Activated naive CD4-positive, alpha-beta T cell treated with anti-CD3 and anti-CD28 coated beads, Interleukin-2, amount 50 U/mL, for 24 hours (primary cell): ENCODE results near the gene GALNT6.
"Not testable (repeated sequence)": the region's sequence is repeated elsewhere in the genome, so short reads cannot be mapped to it uniquely, and the experiment has no call there.

Experiments used
- H3K27ac Mint-ChIP-seq: one replicate; pipeline ENCODE4 v1.8.0; 2021; ENCODE audit warnings: mild to moderate bottlenecking, mixed read lengths
- H3K27me3 Mint-ChIP-seq: one replicate; pipeline ENCODE4 v1.8.0; 2021; ENCODE audit warnings: mixed read lengths
- H3K36me3 Mint-ChIP-seq: one replicate; pipeline ENCODE4 v1.8.0; 2021; ENCODE audit warnings: mixed read lengths
- H3K4me1 Mint-ChIP-seq: one replicate; pipeline ENCODE4 v1.8.0; 2021; ENCODE audit warnings: mixed read lengths
- H3K4me3 Mint-ChIP-seq: one replicate; pipeline ENCODE4 v1.8.0; 2021; ENCODE audit warnings: mild to moderate bottlenecking, mixed read lengths
- H3K9me3 Mint-ChIP-seq: one replicate; pipeline ENCODE4 v1.8.0; 2021; ENCODE audit warnings: mixed read lengths

Gene GALNT6

DNA sequence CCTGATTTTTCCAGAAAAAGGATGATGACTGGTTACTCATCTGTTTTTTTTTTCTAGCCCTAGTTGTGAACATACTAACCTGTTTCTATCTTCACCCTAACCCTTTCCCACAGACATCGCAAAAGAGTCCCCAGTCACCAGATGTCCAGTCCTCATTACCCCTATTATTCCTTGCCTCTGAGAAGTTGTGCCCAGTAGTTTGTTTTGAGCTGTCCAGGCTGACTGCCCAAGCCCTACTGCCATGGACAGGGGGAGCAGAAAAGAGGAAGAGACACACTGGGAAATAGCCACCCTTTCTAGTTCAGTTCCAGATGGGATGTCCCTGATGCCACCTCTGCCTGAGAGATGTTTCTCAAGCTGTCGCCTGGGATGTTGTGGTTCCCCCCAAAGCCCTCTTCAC is 30.9 kb downstream of the GALNT6 start:
- Mint-ChIP-seq H3K4me3 (no peak overlapping the region), H3K27me3 (no peaks in the 10 kb centered on the region), H3K9me3 (no peaks in the 10 kb centered on the region), H3K36me3 (peaks cover 16% of the 10 kb centered on the region), H3K4me1 (peaks cover 4% of the 10 kb centered on the region), H3K27ac (no peak overlapping the region)

DNA sequence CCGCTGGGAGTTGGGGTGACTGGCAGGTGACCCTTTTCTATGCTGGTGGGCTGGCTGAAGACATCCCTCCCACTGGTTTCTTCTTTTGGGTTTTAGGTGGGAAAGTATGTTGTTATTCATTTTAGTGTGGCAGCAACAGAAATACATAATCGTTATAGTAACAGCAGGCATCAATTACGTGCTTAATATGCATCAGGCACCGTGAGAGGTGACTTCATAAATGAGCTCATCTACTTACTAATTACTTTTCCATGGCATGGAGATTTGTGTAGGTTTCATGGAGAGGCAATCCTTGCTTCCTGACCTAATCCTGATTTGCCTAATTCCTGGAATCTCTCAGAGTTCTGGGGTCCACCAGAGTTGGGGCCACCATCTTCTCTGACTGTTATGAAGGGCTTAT is 31.4 kb downstream of the GALNT6 start:
- H3K27ac Mint-ChIP-seq = no peak overlapping the region
- peaks cover 4% of the 10 kb centered on the region for H3K4me1 Mint-ChIP-seq
- no peaks in the 10 kb centered on the region for H3K9me3 Mint-ChIP-seq
- no peak overlapping the region for H3K4me3 Mint-ChIP-seq
- peaks cover 16% of the 10 kb centered on the region for H3K36me3 Mint-ChIP-seq
- no peaks in the 10 kb centered on the region for H3K27me3 Mint-ChIP-seq

DNA sequence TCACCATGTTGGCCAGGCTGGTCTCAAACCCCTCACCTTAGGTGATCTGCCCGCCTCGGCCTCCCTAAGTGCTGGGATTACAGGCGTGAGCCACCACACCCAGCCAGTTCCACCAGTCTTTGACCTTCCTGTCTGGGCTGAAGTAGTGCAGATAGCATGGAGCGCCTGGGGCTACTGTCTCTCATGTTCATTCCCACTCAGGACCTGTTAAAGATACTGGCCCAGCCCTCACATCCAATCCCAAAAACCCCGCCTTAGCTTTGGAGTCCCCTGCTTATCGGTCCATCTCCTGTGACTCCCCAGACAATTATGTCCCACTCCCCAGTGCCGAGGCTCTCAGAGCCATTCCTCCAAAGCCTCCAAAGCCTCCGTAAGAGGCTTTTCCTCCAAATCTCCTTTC is 32.7 kb downstream of the GALNT6 start:
- no peak overlapping the region for H3K27ac Mint-ChIP-seq
- H3K4me1 Mint-ChIP-seq = peaks cover 4% of the 10 kb centered on the region
- peaks cover 16% of the 10 kb centered on the region for H3K36me3 Mint-ChIP-seq
- H3K4me3 Mint-ChIP-seq = no peak overlapping the region
- H3K9me3 Mint-ChIP-seq = no peaks in the 10 kb centered on the region
- no peaks in the 10 kb centered on the region for H3K27me3 Mint-ChIP-seq

DNA sequence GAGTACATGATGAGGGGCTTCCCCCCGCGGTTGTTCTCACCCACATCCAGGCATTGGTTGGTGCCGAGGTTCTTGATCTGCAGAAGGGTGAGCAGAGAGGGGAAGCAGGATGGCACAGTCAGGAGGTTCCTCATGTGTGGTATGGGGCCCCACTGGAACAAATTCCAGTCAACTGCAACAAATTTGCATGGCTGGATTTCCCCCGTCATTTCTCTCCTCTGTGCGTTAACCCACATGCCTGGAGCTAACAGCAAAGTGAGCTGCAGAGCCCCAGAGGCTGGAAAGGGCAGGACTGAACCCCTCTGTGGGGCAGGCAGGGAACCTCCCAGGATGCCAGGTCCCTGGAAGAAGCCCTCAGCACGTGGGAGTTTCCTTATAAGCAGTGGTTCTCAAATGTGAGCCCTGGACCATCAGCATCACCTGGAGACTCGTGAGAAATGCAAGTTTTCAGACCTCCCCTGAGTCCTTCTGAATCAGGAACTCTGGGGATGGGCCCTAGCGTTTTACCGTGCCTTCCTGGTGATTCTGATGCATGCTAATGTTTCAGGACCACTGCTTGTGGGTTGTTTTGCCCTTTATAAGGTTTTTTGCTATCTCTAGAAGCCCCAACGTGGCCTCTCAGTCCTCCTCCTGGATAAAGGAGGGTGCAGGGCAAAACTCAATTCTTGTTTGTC is 33.7 kb downstream of the GALNT6 start:
- Mint-ChIP-seq H3K27me3 (no peaks in the 10 kb centered on the region), H3K9me3 (no peaks in the 10 kb centered on the region), H3K36me3 (peaks cover 14% of the 10 kb centered on the region), H3K4me1 (peaks cover 4% of the 10 kb centered on the region), H3K27ac (no peak overlapping the region), H3K4me3 (no peak overlapping the region)

DNA sequence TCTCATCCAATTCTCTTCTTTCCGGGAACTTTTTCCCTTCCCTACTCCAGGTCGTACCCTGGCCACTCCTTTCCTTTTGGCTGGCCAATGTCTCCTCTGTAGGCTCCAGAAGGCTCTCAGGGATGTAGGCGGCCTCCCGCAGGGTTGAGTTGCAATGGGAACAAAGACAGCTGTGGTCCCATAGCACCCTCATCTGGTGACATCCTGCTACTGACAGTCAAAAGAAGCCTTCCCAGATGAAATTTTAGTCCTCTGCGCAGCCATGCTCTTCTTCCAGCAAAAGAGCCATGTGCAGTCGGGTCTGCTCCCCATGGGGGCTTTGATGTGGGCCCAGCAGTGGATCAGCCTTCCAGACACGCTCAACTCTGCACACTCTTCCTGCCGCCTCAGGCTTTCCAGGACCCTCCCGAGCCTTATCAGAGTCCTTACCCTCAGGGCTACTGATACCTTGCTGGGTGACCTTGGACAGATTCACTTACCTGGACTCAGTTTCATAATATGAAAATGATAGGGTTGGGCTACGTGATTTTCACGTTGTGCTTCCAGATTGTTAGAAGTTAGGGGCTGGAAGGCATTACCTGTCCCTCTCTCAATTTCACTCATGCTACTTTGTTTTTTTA is 39.2 kb downstream of the GALNT6 start:
- H3K27ac Mint-ChIP-seq = peak overlapping the region; percentile 79
- H3K4me1 Mint-ChIP-seq = peaks cover 6% of the 10 kb centered on the region
- H3K36me3 Mint-ChIP-seq = peaks cover under 1% of the 10 kb centered on the region
- no peak overlapping the region for H3K4me3 Mint-ChIP-seq
- no peaks in the 10 kb centered on the region for H3K27me3 Mint-ChIP-seq
- no peaks in the 10 kb centered on the region for H3K9me3 Mint-ChIP-seq

DNA sequence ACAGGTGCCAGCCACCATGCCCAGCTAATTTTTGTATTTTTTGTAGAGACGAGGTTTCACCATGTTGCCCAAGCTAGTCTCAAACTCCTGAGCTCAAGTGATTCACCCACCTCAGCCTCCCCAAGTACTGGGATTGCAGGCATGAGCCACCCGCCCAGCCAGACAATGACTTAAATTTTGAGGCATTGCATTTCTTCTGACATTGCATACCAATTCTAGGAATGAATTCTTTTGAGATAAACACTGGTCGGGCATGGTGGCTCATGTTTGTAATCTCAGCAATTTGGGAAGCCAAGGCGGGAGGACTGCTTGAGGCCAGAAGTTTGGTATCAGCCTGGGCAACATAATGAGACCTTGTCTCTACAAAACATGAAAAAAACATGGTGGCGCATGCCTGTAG is 42.2 kb downstream of the GALNT6 start:
- Mint-ChIP-seq H3K27ac (no peak overlapping the region), H3K36me3 (no peaks in the 10 kb centered on the region), H3K9me3 (no peaks in the 10 kb centered on the region), H3K4me3 (no peak overlapping the region), H3K4me1 (peaks cover 4% of the 10 kb centered on the region), H3K27me3 (no peaks in the 10 kb centered on the region)

DNA sequence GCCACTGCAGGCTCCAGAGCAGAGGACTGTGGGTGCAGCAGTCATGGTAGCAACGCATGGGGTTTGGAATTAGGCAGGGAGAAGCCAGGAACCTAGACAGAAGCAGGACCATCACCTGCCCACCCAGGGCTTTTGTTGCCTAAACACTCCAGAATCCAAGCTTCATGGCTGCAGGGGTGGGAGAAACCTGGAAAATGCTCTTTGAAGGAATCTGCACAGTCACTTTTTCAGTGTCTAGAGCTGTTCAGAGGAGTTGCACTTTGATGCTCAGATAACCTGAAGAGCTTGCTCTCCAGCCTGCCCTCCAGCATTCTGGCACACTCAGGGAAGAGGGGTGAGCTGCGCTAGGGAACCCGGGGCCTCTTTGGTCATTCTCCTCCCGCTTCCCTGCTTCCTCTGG is 43.1 kb downstream of the GALNT6 start:
- Mint-ChIP-seq H3K27me3 (no peaks in the 10 kb centered on the region), H3K27ac (no peak overlapping the region), H3K36me3 (no peaks in the 10 kb centered on the region), H3K9me3 (no peaks in the 10 kb centered on the region), H3K4me3 (no peak overlapping the region), H3K4me1 (peaks cover 4% of the 10 kb centered on the region)

DNA sequence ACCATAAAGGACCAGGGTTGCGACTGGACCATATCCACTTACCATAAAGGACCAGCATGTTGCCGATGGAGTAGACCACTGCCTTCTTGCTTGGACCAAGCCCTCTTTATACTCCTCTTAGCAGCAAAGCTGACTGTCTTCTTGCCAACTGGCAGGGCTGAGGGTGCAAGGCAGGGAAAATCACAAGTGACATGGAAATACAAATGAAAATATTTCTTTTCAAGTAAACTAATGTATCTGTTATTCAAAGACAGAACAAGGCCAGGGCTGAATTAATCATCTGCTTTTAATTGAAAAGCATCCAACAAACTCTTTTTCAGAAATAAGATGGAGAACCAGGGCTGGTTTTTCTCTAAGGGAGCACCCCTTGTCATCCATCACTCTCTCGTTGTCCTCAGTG is 44.6 kb downstream of the GALNT6 start, which contains the start of gene CELA1:
Gene CELA1 (minus strand): TSS at position 99 of the 400 bp plus-strand sequence. CDS start 41 bp downstream, at position 58.
- Mint-ChIP-seq H3K27me3 (no peaks in the 10 kb centered on the region), H3K4me1 (peaks cover 4% of the 10 kb centered on the region), H3K27ac (peak within 1 kb of the TSS; percentile 74), H3K36me3 (no peaks in the 10 kb centered on the region), H3K9me3 (no peaks in the 10 kb centered on the region), H3K4me3 (no peak within 1 kb of the TSS)

DNA sequence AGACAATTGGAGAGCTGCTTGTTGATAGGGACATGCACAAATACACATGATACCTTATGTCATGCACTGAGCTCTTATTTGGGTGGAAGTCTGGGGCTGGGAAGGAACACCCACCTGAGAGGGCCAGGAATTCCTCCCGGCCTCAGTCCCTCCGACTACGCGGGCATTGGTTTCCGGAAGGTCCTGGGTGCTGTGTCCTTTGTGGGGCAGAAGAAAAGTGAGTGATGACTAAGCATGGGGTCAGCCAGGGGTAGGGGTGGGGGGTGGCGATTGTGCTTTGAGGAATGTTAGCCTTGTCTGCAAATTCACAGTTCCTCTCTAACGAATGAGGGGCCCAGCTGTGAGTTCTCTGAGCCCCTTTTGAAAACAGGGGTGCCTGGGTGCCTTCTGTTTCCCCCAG is 45.5 kb downstream of the GALNT6 start:
- Mint-ChIP-seq H3K4me3 (no peak overlapping the region), H3K27me3 (no peaks in the 10 kb centered on the region), H3K9me3 (no peaks in the 10 kb centered on the region), H3K4me1 (peaks cover 11% of the 10 kb centered on the region), H3K27ac (no peak overlapping the region), H3K36me3 (no peaks in the 10 kb centered on the region)

DNA sequence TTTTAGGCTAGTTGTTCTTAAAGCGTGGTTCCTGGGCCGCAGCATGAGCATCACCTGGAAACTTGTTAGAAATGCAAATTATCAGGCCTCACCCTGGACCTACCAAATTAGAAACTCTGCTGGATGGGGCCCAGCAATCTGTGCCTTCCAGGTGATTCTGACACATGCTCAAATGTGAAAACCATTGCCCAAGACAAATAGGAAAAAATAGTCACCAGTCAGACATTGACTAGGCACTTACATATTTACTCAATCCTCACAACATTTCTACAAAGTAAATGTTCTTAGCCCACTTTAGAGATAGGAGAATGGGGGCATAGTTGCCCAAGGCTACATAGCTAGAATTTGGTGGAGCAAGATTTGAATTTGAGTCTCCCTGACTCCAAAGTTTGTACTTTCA is 48.0 kb downstream of the GALNT6 start:
- H3K4me3 Mint-ChIP-seq = no peak overlapping the region
- peaks cover 19% of the 10 kb centered on the region for H3K4me1 Mint-ChIP-seq
- no peaks in the 10 kb centered on the region for H3K27me3 Mint-ChIP-seq
- no peaks in the 10 kb centered on the region for H3K9me3 Mint-ChIP-seq
- H3K36me3 Mint-ChIP-seq = no peaks in the 10 kb centered on the region
- no peak overlapping the region for H3K27ac Mint-ChIP-seq

DNA sequence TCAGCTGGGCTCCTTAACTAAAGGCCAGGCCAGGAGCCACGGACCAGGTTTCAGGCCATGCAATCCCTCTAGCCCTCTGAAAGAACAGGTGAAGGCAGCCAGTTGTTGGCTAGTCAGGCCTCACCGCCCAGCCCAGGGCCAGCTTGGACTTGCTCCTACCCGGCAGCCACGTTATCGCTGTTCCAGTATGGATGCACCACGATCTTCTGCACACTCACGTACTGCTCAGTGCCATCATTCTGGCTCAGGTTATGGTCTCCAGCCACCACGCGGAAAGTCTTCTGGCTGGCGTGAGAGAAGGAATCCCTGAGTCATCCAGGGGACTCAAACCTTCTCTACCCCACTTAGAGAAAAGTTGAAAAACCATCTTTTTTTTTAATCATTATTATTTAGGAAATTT is 48.8 kb downstream of the GALNT6 start:
- no peaks in the 10 kb centered on the region for H3K36me3 Mint-ChIP-seq
- no peaks in the 10 kb centered on the region for H3K27me3 Mint-ChIP-seq
- no peaks in the 10 kb centered on the region for H3K9me3 Mint-ChIP-seq
- peaks cover 19% of the 10 kb centered on the region for H3K4me1 Mint-ChIP-seq
- H3K4me3 Mint-ChIP-seq = no peak overlapping the region
- no peak overlapping the region for H3K27ac Mint-ChIP-seq

DNA sequence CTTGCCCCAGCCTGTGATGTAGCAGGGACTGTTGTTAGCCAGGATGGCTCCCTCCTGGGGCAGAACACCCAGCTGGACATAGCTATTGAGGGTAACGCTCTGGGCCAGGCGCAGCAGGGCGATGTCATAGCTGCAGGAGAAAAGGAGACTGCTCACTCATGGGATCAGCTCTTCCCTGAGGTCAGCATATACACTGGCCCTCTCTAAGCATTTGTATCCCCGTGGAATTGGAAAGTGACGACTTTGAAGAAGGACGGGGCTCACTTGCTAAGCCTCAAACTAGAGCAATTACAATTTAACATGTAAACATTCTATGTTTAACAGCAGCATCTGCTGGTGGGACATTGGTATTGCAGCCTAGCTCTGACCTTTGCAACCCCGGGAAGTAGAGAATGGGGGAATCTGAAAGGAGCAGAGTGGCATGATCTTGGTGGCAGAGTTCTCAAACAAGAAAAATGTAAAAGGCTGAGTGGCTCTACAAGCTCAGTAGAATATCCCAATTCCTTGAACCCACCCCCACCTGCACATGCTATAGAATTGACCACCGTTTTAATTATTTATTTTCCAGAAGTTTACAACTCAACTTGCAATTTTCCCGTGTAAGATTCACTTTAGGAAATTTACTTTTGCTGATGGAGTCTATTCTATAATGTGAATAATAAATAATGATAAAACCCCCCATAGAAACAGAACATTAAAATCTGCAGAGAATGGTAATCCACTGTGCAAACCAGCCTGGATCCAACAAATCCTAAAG is 49.8 kb downstream of the GALNT6 start:
- Mint-ChIP-seq H3K27ac (peak overlapping the region; percentile 31), H3K36me3 (no peaks in the 10 kb centered on the region), H3K4me1 (peaks cover 19% of the 10 kb centered on the region), H3K9me3 (no peaks in the 10 kb centered on the region), H3K4me3 (peak overlapping the region; percentile 47), H3K27me3 (no peaks in the 10 kb centered on the region)

DNA sequence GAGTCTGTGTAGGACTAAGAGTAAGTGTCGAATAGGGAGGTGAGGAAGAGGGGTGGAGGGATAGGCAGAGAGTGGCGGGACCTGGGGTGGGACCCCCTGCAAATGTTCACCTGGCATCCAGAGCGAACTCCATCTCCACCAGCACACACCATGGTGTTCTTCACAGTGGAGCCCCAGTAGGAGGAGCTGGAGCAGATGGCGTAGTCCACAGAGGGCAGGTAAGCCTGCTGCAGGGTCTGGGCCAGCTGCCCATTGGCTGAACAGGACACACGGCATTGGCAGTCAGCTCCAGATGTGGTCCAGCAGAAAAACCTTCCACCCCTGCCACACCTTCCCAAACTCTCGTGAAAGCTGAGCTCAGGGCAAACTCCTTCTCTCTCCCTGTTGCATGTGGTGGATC is 51.5 kb downstream of the GALNT6 start:
- no peaks in the 10 kb centered on the region for H3K9me3 Mint-ChIP-seq
- H3K4me1 Mint-ChIP-seq = peaks cover 22% of the 10 kb centered on the region
- no peak overlapping the region for H3K27ac Mint-ChIP-seq
- no peak overlapping the region for H3K4me3 Mint-ChIP-seq
- no peaks in the 10 kb centered on the region for H3K27me3 Mint-ChIP-seq
- no peaks in the 10 kb centered on the region for H3K36me3 Mint-ChIP-seq

DNA sequence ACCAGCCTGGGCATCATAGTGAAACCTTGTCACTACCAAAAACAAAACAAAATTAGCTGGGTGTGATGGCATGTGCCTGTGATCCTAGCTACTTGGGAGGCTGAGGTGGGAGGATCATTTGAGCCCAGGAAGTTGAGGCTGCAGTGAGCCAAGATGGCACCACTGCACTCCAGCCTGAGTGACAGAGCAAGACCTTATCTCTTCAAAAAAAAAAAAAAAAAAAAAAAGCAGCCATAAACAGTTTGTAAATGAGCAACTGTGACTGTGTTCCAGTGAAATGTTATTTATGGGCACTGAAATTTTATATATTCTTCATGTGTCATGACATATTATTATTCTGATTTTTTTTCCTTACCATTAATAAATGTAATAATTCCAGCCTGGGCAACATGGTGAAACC is 53.9 kb downstream of the GALNT6 start:
- H3K27ac Mint-ChIP-seq, H3K4me3 Mint-ChIP-seq, H3K27me3 Mint-ChIP-seq, H3K9me3 Mint-ChIP-seq, H3K36me3 Mint-ChIP-seq: not testable (repeated sequence)
- H3K4me1 Mint-ChIP-seq = peaks cover 24% of the 10 kb centered on the region

DNA sequence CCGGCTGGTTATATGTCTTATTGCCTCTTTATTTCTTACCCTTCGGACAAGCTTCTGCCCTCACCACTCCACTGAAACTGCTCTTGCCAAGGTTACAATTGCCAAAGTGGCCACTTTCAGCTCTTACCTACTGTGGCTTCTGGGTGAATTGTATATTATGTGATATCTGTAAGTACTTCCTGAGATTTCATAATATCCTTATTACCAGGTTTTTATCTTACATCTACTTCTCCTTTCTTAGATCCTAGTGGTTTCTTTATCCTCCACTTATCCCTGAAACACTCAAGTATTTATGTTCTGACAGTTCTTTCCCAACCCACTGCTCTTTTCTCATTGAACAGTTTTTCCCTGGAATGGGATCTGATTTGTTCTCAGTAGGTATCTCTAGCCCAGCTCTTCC is 55.3 kb downstream of the GALNT6 start:
- Mint-ChIP-seq H3K9me3 (no peaks in the 10 kb centered on the region), H3K4me1 (peaks cover 22% of the 10 kb centered on the region), H3K36me3 (no peaks in the 10 kb centered on the region), H3K27ac (no peak overlapping the region), H3K27me3 (no peaks in the 10 kb centered on the region), H3K4me3 (no peak overlapping the region)

DNA sequence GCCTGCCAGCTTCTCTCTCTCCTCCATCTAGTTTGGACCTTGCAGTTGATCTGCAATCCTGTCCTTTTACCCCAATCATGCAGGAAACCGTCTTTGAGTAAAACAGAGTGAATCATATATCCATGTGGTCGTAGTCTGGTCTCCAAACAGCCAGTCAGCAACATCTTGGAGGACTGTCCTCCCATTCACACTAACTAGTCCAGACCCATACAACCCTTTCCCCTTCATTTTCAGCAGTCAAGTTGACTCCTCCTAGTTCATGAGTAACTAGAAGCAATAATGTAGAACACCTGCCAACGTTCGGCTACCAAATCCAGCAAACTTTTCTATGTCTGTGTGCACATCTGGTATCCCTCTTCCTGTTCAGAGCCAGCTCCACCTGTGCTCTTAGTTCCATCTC is 56.4 kb downstream of the GALNT6 start:
- H3K4me3 Mint-ChIP-seq = no peak overlapping the region
- H3K27me3 Mint-ChIP-seq = no peaks in the 10 kb centered on the region
- H3K36me3 Mint-ChIP-seq = no peaks in the 10 kb centered on the region
- peak overlapping the region; percentile 23 for H3K27ac Mint-ChIP-seq
- peaks cover 28% of the 10 kb centered on the region for H3K4me1 Mint-ChIP-seq
- no peaks in the 10 kb centered on the region for H3K9me3 Mint-ChIP-seq
